ENCODE results near the gene SLC22A12. TPM values are rescaled to one million over a fixed set of nuclear protein-coding genes. Genes with fewer than 3 reads are reported as not detected.

The SLC22A12 gene
- polyA plus RNA-seq, 1 of the 3 experiments (the other 2 are of a cell fraction) = not detected

DNA sequence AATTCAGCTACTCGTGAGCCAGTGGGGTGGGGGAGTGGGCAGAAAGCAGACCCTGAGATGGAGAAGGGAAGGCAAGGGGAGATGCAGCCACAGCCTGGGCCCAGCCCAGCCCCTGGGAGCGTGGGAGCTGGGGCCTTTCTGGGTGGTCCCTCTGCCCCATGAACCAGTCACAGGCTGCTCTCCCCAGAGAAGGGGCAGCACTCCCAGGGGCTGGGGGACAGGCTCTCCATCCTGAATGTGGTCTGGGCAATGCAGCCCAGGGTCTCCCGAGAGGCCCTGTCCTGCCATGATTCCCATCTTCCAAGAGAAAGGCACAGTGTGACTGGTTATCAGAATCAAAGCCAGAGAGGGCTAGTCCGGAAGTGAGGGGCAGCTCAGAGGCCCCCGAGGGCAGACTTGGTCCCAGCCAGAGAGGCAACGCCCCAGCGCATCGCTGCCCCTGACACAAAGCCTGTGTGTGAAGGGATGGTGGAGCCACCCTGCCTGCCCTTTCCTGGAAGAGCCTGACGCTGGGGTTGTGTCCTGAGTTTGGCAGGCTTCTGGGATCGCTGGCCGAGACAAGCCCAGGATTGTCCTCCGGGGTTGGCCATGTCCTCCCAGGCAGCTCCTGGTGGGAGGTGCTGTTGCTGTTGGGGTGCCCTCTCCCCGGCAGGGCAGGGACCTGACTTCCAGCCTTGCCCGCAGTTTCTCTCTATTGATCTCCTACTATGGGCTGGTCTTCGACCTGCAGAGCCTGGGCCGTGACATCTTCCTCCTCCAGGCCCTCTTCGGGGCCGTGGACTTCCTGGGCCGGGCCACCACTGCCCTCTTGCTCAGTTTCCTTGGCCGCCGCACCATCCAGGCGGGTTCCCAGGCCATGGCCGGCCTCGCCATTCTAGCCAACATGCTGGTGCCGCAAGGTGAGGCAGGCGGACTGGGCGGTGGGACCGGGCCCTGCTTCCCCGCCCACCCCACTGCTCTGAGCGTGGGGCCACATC is 23.8 kb upstream of the SLC22A12 start:
- no peaks in the 10 kb centered on the region for H3K9me2 ChIP-seq
- CTCF ChIA-PET = interaction anchor here (1.2 to 4.2 kb wide), 3 partner anchors 63 to 118 kb away, joined by 4 to 30 read pairs (median 5); no protein-coding TSS in a partner anchor
- H3K9ac ChIP-seq = no peak overlapping the region
- POLR2A ChIA-PET = interaction anchor here (1.1 kb wide), 1 partner anchor 250 kb away, joined by 3 read pairs; the partner anchor contains the start of genes PRDX5 and TRMT112
- no peak overlapping the region; the same call in 1 of the 2 replicates for H2AFZ ChIP-seq (ENCODE audit: low read depth)
- H3K9me3 ChIP-seq = no peaks in the 10 kb centered on the region
- H3K27me3 ChIP-seq (ENCODE audit: insufficient read depth) = no peaks in the 10 kb centered on the region
- peak; percentile 82 for DNase-seq
- no peak overlapping the region; a peak in 1 of 4 replicates for H3K4me3 ChIP-seq (ENCODE audit: low read depth in 2 of 2, low read length in 1 of 2)
- H3K36me3 ChIP-seq (replicated peaks in 1 of 2; ENCODE audit: control insufficient read depth in 1 of 2, insufficient read depth in 2 of 2, low read length in 1 of 2) = no peaks in the 10 kb centered on the region
- H4K20me1 ChIP-seq (ENCODE audit: insufficient read depth) = no peaks in the 10 kb centered on the region
- TF ChIP-seq JUND (IDR thresholded peaks at IDR 0.05) (no peak), ELF1 (IDR thresholded peaks at IDR 0.05) (no peak), RCOR1 (IDR thresholded peaks at IDR 0.05; ENCODE audit: low read length) (no peak), SMC3 (IDR thresholded peaks at IDR 0.05; ENCODE audit: low read depth, low read length) (no peak), EP300 (IDR thresholded peaks at IDR 0.05; ENCODE audit: borderline replicate concordance in 1 of 2, low read depth in 1 of 2, low read length in 1 of 2) (no peak), MAX (IDR thresholded peaks at IDR 0.05; ENCODE audit: low read depth) (no peak), GABPA (IDR thresholded peaks at IDR 0.05; ENCODE audit: low read depth) (no peak), FOXM1 (IDR thresholded peaks at IDR 0.05; ENCODE audit: low read depth) (no peak), RAD21 (IDR thresholded peaks at IDR 0.05; ENCODE audit: low read length) (no peak), FOSL2 (IDR thresholded peaks at IDR 0.05; ENCODE audit: borderline replicate concordance, low read depth) (no peak), TCF12 (IDR thresholded peaks at IDR 0.05) (no peak), IRF3 (IDR thresholded peaks at IDR 0.05; ENCODE audit: low read depth, low read length) (no peak)
- no peaks in the 10 kb centered on the region for H3K79me2 ChIP-seq (ENCODE audit: insufficient read depth)
- H3K4me1 ChIP-seq (ENCODE audit: control insufficient read depth in 1 of 2, insufficient read depth in 2 of 2, low read depth in 1 of 2, low read length in 1 of 2) = peaks cover 0 to 19% of the 10 kb centered on the region in 2 experiments; a peak in 2 of 4 replicates
- WGBS (ENCODE audit: low lambda C conversion rate) = 75% methylated on average over 17 of the region's 30 CpGs
- no peaks in the 10 kb centered on the region for H3F3A ChIP-seq (replicated peaks; ENCODE audit: insufficient read depth)
- peak overlapping the region in 1 of 2 experiments; percentile 89; a peak in 2 of 4 replicates for H3K27ac ChIP-seq (ENCODE audit: low read depth in 2 of 2, low read length in 1 of 2)
- H3K4me2 ChIP-seq = no peak overlapping the region

GRCh38 chr11:64568041-64568571 is 22.9 kb upstream of the SLC22A12 start:
- Histone ChIP-seq H3K4me2 (no peak overlapping the region), H3K9me2 (no peaks in the 10 kb centered on the region), H4K20me1 (ENCODE audit: insufficient read depth) (no peaks in the 10 kb centered on the region), H3K79me2 (ENCODE audit: insufficient read depth) (no peaks in the 10 kb centered on the region), H3K4me1 (ENCODE audit: control insufficient read depth in 1 of 2, insufficient read depth in 2 of 2, low read depth in 1 of 2, low read length in 1 of 2) (peaks cover 0 to 19% of the 10 kb centered on the region in 2 experiments; a peak in 2 of 4 replicates), H3K27me3 (ENCODE audit: insufficient read depth) (no peaks in the 10 kb centered on the region), H3K27ac (ENCODE audit: low read depth in 2 of 2, low read length in 1 of 2) (no peak overlapping the region; a peak in 1 of 4 replicates), H3K4me3 (ENCODE audit: low read depth in 2 of 2, low read length in 1 of 2) (no peak overlapping the region), H3K36me3 (replicated peaks in 1 of 2; ENCODE audit: control insufficient read depth in 1 of 2, insufficient read depth in 2 of 2, low read length in 1 of 2) (no peaks in the 10 kb centered on the region), H3K9ac (no peak overlapping the region), H2AFZ (ENCODE audit: low read depth) (no peak overlapping the region), H3F3A (replicated peaks; ENCODE audit: insufficient read depth) (no peaks in the 10 kb centered on the region), H3K9me3 (no peaks in the 10 kb centered on the region)
- DNase-seq = no peak
- 89% methylated on average over 21 of the region's 34 CpGs for WGBS (ENCODE audit: low lambda C conversion rate)
- CTCF ChIA-PET = interaction anchor here (0.9 to 1.7 kb wide), 4 partner anchors 14 to 119 kb away, joined by 3 to 6 read pairs (median 4); no protein-coding TSS in a partner anchor
- POLR2A ChIA-PET = no interaction called here
- TF ChIP-seq TAF1 (IDR thresholded peaks at IDR 0.05; ENCODE audit: borderline replicate concordance, low read depth, low read length) = no peak
